ENCODE data around the gene ZDHHC24.

DNA sequence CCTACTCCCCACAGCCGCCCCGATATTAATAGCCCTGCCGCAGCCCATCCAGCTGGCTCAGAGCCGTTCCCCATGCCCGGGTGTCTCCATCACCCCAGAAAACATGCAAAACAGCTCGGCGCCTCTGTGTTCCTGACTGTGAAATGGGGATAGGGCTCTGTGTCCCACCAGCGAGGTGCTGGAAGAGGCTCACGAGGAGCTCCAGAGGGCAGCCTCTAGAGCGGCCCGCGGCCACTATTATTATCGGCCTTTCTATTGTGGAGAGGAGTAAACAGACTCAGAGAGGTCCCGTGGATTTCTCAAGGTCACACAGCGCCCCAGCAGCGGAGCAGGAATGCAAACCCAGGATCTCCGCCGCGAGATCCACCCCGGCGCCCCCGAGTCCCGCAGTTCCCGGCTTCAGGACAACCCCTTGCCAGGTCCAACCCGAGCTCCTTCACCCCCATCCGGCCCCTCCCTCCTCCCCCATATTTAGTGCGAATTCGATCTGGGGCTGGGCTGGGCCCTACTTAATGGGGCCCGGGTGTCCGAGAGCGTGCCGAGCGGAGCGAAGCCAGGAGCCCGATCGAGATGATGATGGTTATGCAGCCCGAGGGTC is 619 bp upstream of the ZDHHC24 start, which contains the start of gene ACTN3:
- TF ChIP-seq, protein P1, sequence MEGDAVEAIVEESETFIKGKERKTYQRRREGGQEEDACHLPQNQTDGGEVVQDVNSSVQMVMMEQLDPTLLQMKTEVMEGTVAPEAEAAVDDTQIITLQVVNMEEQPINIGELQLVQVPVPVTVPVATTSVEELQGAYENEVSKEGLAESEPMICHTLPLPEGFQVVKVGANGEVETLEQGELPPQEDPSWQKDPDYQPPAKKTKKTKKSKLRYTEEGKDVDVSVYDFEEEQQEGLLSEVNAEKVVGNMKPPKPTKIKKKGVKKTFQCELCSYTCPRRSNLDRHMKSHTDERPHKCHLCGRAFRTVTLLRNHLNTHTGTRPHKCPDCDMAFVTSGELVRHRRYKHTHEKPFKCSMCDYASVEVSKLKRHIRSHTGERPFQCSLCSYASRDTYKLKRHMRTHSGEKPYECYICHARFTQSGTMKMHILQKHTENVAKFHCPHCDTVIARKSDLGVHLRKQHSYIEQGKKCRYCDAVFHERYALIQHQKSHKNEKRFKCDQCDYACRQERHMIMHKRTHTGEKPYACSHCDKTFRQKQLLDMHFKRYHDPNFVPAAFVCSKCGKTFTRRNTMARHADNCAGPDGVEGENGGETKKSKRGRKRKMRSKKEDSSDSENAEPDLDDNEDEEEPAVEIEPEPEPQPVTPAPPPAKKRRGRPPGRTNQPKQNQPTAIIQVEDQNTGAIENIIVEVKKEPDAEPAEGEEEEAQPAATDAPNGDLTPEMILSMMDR (IDR thresholded peaks at IDR 0.05), result no peak
- TF ChIP-seq POLR2A (IDR thresholded peaks at IDR 0.05), result no peak
